Neural crest cell (in vitro differentiated cells): ENCODE measurements around the gene PIN1. TPM values are rescaled to one million over a fixed set of nuclear protein-coding genes. Genes with fewer than 3 reads are reported as not detected.

Experiments
- DNase-seq: peaks from one replicate; pipeline ENCODE4 v3.0.0; 2021; ENCODE audit warnings: low read depth, mixed read lengths, low spot score
- H3K27ac Mint-ChIP-seq: one replicate; pipeline ENCODE4 v1.8.0; 2021; ENCODE audit warnings: mild to moderate bottlenecking, mixed read lengths; ENCODE audit not compliant: unreplicated experiment
- H3K27me3 Mint-ChIP-seq: 2 replicates; pipeline ENCODE4 v1.8.0; 2021; ENCODE audit warnings: low read depth, mild to moderate bottlenecking, mixed read lengths
- H3K36me3 Mint-ChIP-seq: 2 replicates; pipeline ENCODE4 v1.8.0; 2021; ENCODE audit warnings: low read depth, mild to moderate bottlenecking, mixed read lengths
- H3K4me1 Mint-ChIP-seq: 2 replicates; pipeline ENCODE4 v1.8.0; 2021; ENCODE audit warnings: mixed read lengths
- H3K4me3 Mint-ChIP-seq: one replicate; pipeline ENCODE4 v1.8.0; 2021; ENCODE audit warnings: mild to moderate bottlenecking, mixed read lengths
- H3K9me3 Mint-ChIP-seq: 2 replicates; pipeline ENCODE4 v1.8.0; 2021; ENCODE audit warnings: mixed read lengths
- total RNA-seq: library from RNA; stranded (reverse); gene quantifications from 2 replicates; pipeline ENCODE4 v1.2.1, GENCODE V29; 2021
- TF ChIP-seq, protein P1 (sequence below): fragments of 200-600 bp; sonication (generic); conservative IDR thresholded peaks from 2 replicates; pipeline ENCODE4 v1.5.0; 2021; ENCODE audit warnings: antibody characterized with exemption, mild to moderate bottlenecking

PIN1 gene
- total RNA-seq, 1 donor from 2014 or later, result 117 TPM

GRCh38 chr19:9854282-9854846 is 19.2 kb downstream of the PIN1 start:
- Mint-ChIP-seq H3K4me1 (no peaks in the 10 kb centered on the region), H3K27me3 (no peaks in the 10 kb centered on the region), H3K4me3 (no peak overlapping the region), H3K9me3 (peaks cover 3% of the 10 kb centered on the region), H3K36me3 (peaks cover 19% of the 10 kb centered on the region), H3K27ac (no peak overlapping the region)
- DNase-seq, result no peak
- TF ChIP-seq, protein P1, sequence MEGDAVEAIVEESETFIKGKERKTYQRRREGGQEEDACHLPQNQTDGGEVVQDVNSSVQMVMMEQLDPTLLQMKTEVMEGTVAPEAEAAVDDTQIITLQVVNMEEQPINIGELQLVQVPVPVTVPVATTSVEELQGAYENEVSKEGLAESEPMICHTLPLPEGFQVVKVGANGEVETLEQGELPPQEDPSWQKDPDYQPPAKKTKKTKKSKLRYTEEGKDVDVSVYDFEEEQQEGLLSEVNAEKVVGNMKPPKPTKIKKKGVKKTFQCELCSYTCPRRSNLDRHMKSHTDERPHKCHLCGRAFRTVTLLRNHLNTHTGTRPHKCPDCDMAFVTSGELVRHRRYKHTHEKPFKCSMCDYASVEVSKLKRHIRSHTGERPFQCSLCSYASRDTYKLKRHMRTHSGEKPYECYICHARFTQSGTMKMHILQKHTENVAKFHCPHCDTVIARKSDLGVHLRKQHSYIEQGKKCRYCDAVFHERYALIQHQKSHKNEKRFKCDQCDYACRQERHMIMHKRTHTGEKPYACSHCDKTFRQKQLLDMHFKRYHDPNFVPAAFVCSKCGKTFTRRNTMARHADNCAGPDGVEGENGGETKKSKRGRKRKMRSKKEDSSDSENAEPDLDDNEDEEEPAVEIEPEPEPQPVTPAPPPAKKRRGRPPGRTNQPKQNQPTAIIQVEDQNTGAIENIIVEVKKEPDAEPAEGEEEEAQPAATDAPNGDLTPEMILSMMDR, result no peak

DNA sequence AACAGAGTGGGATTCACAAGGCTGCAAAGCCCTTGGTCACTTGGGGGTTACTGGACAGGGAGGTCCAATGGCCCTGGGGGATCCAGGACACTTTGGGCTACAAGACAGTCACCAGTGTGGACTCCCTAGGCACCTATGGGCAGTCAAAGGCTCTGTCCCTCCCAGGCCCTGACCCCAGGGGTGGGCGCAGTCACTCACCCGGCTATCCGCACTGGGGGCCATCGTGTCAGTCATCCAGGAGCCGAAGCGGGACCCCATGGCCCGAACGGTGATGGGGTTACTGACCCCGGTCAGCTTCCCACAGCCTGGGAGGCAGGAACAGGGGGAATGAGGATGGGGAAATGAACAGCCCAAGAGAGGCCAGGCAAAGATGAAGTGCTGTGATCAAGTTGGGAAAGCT is 21.5 kb downstream of the PIN1 start:
- TF ChIP-seq, protein P1, result no peak
- DNase-seq, result no peak
- Mint-ChIP-seq H3K4me3 (no peak overlapping the region), H3K4me1 (no peaks in the 10 kb centered on the region), H3K9me3 (peaks cover 3% of the 10 kb centered on the region), H3K27me3 (no peaks in the 10 kb centered on the region), H3K27ac (no peak overlapping the region), H3K36me3 (peaks cover 19% of the 10 kb centered on the region)

GRCh38 chr19:9857076-9857721 is 22.1 kb downstream of the PIN1 start:
- DNase-seq, result no peak
- H3K27ac Mint-ChIP-seq, result no peak overlapping the region
- TF ChIP-seq, protein P1, result no peak
- H3K4me1 Mint-ChIP-seq, result no peaks in the 10 kb centered on the region
- no peak overlapping the region for H3K4me3 Mint-ChIP-seq
- H3K9me3 Mint-ChIP-seq, result peaks cover 3% of the 10 kb centered on the region
- no peaks in the 10 kb centered on the region for H3K27me3 Mint-ChIP-seq
- peaks cover 19% of the 10 kb centered on the region for H3K36me3 Mint-ChIP-seq

- peak overlapping the region; percentile 35 for H3K27ac Mint-ChIP-seq
Observed at GRCh38 chr19:9857920-9858746, 23.0 kb downstream of the PIN1 start.

GRCh38 chr19:9858766-9859165 is 23.6 kb downstream of the PIN1 start:
- peak overlapping the region; percentile 35 for H3K27ac Mint-ChIP-seq
- H3K27me3 Mint-ChIP-seq, result no peaks in the 10 kb centered on the region
- no peak for DNase-seq
- no peak overlapping the region for H3K4me3 Mint-ChIP-seq
- peaks cover 3% of the 10 kb centered on the region for H3K9me3 Mint-ChIP-seq
- peaks cover 18% of the 10 kb centered on the region for H3K36me3 Mint-ChIP-seq
- TF ChIP-seq, protein P1, result no peak
- no peaks in the 10 kb centered on the region for H3K4me1 Mint-ChIP-seq

More at GRCh38 chr19:9857920-9858746, 23.0 kb downstream of the PIN1 start:
- Mint-ChIP-seq H3K4me1 (no peaks in the 10 kb centered on the region), H3K36me3 (peaks cover 19% of the 10 kb centered on the region), H3K4me3 (no peak overlapping the region), H3K9me3 (peaks cover 3% of the 10 kb centered on the region), H3K27me3 (no peaks in the 10 kb centered on the region)
- no peak for DNase-seq
- TF ChIP-seq, protein P1, result no peak
